GM18505 (cell line): ENCODE results near the gene ZNF117.
A peak's percentile ranks its signal among the peaks of the same experiment; 100 is the strongest.
"Not testable (repeated sequence)": the region's sequence is repeated elsewhere in the genome, so short reads cannot be mapped to it uniquely, and the experiment has no call there.

Experiments used
- ATAC-seq: cut with Tn5 transposase; IDR thresholded peaks from one replicate; pipeline ENCODE4 v1.9.1; 2021; ENCODE audit not compliant: unreplicated experiment
- POLR2A ChIP-seq: IDR thresholded peaks from 4 replicates; pipeline ENCODE4 v1.6.1; 2011; ENCODE audit warnings: borderline replicate concordance; ENCODE audit not compliant: insufficient read depth, insufficient read length; ENCODE audit errors: extremely low read depth

Gene ZNF117

DNA sequence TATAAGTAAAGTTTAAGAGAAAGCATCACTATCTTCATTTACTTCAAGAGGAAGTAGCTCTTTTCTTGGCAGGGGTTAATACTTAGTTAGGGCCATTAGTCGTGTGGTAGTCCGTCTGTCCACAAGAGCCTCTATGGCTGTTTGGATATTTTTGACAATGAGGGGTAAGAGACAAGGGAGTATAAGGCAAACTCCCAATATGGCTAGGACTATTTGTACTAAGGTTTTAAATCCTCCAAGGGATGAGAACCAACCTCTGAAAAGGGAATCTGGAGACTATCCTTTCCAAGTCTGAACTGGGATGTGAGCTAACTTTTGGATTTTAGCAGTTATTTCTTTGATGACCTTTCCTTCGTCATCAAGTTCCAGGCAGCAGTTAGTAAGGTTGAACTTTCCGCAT is at the start of gene ZNF117:
Gene ZNF117 (minus strand): TSS at position 101 of the 400 bp plus-strand sequence.
- ATAC-seq: no peak
- TF ChIP-seq POLR2A: no peak

- peak; percentile 28 for ATAC-seq
Measured at GRCh38 chr7:65038767-65039166, 47.9 kb upstream of the ZNF117 start.

DNA sequence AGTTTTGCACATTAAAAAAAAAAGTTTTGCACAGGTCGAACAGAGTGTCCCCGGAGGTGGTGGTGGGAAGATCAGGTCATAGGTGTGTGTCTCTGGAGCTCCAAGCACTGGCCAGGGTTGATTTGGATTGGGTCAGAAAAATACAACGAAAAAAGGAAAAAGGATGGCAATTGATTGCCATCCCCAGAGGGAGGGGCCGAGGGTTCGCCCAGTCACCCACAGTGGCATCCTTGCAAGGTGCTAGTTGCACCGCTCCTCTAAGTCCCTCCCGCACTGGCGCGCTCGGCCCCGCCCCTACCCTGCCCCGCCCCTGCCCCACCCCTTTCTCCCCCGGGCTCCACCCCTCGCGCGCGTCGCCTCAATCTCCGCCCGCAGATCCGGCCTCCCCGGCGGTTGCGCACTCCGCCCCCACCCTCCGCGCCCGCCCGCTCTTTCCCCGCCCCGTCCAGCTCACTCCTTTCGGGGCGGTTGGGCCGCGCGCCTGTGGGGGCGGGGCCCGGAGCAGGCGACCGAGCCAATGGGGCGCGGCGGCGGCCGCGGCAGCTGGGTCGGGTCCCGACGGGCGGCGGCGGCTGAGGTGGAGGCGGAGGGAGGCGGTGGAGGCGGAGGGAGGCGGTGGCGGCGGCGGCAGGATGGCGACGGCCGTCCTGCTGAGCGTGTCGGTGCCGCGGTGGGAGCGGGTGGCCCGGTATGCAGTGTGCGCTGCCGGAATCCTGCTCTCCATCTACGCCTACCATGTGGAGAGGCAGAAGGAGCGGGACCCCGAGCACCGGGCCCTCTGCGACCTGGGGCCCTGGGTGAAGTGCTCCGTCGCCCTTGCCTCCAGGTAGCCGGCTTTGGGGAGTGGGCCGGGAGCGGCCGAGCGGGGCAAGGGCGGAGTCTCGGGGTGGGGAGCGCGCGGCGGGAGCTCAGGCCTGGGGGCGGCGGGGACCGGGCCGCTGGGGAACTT is 47.2 kb upstream of the ZNF117 start:
- TF ChIP-seq POLR2A: peak; percentile 53
- peak; percentile 86 for ATAC-seq

GRCh38 chr7:65036526-65036925 is 45.7 kb upstream of the ZNF117 start:
- ATAC-seq: not testable (repeated sequence)

- ATAC-seq: not testable (repeated sequence)
Measured at GRCh38 chr7:65035469-65035868, 44.6 kb upstream of the ZNF117 start.

DNA sequence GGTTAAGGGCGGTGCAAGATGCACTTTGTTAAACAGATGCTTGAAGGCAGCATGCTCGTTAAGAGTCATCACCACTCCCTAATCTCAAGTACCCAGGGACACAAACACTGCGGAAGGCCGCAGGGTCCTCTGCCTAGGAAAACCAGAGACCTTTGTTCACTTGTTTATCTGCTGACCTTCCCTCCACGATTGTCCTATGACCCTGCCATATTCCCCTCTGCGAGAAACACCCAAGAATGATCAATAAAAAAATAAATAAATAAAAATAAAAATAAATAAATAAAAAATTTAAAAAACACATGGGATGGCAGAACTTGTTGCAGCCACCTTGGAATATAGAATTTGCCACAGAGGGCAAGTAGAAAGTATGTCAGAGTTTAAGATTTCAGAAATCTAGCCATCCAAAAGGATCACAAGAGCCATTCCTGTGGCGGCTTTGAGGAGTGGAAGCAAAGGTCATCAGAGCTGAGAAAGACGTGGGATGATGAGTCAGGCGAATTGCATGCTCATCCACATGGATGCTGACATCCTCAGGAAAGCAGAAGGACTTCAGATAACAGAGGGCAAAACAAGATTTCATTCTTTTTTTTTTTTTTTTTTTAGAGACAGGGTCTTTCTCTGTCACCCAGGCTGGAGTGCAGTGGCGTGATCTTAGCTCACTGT is 43.4 kb upstream of the ZNF117 start:
- not testable (repeated sequence) for ATAC-seq

GRCh38 chr7:65033391-65033790 is 42.6 kb upstream of the ZNF117 start:
- ATAC-seq: not testable (repeated sequence)

DNA sequence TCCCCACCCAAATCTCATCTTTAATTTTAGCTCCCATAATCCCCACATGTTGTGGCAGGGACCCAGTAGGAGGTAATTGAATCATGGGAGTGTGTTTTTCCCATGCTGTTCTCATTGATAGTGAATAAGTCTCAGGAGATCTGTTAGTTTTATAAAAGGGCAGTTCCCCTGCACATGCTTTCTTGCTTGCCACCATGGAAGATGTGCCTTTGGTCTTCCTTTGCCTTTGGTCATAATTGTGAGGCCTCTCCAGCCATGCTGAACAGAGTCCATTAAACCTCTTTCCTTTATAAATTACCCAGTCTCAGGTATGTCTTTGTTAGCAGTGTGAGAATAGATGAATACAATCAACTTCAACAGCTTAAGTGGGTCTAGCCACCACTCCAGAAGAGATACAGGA is 34.2 kb upstream of the ZNF117 start:
- ATAC-seq: not testable (repeated sequence)

GRCh38 chr7:65020978-65021377 is 30.1 kb upstream of the ZNF117 start:
- not testable (repeated sequence) for ATAC-seq

DNA sequence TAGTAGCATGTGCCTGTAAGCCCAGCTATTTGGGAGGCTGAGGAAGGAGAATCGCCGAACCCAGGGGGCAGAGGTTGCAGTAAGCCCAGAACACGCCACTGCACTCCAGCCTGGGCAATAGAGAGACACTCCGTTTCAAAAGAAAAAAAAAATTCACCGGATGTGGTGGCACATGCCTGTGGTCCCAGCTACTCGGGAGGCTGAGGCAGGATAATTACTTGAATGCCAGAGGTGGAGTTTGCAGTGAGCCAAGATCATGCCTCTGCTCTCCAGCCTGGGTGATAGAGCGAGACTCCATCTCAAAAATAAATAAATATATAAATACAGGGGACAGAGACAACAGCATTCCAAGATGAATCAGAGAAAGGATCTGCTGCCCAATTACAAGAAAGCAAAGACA is 19.0 kb upstream of the ZNF117 start:
- not testable (repeated sequence) for ATAC-seq

DNA sequence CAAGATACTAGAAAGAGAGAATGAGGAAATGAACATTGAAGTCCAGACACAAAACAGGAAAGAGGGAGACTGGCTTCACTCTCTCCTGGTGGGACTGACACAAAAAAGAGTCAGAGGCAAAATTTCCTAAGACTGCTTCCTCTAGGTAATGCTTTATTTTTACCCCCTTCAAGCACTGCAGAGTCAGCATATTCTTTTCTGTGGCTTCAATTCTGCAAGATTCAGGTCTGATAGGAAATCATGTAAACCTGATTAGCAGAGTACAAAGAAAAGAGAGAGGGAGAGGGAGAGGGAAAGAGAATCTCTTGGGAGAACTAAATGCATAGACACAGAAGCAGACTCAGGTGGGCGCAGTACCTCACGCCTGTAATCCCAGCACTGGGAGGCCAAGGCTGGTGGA is 18.6 kb upstream of the ZNF117 start:
- not testable (repeated sequence) for ATAC-seq

- ATAC-seq: not testable (repeated sequence)
Measured at GRCh38 chr7:65007036-65007435, 16.2 kb upstream of the ZNF117 start.

- TF ChIP-seq POLR2A: peak; percentile 96
- peak; percentile 100 for ATAC-seq
Measured at GRCh38 chr7:65006094-65006992, 15.5 kb upstream of the ZNF117 start, which contains the start of gene ERV3-1. ERV3-1 (minus strand) TSS chr7:65006687; CDS start chr7:64993026, 13,661 bp downstream.

- no peak for ATAC-seq
- no peak for TF ChIP-seq POLR2A
Measured at GRCh38 chr7:65004575-65004974, 13.7 kb upstream of the ZNF117 start.
